GM21381 (cell line): ENCODE results near the gene DNAAF1.
A peak's percentile ranks its signal among the peaks of the same experiment; 100 is the strongest.

ENCODE experiments used
- ATAC-seq: cut with Tn5 transposase; IDR thresholded peaks from one replicate; pipeline ENCODE4 v1.9.1; 2021; ENCODE audit warnings: mild to moderate bottlenecking, moderate library complexity; ENCODE audit not compliant: unreplicated experiment

Gene DNAAF1

DNA sequence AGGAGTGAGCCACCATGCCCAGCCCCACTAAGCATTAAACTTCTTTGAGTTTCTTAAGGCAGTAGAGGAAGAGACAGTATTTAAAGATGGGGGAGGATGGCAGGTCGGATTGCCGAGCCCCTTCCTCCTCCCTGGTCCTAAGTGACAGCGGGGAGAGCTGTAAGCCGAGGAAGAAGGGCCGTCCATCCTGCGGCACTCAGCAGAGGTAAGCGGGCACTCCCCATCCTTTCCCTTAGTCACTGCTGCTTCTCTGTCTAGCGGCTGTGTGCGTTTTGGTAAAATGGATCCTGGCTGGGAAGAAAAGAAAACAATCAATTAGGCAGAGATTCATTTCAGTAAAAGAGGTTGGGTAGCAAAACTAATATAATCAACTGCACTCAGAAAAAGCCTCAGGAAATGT lies 13.9 kb downstream of the DNAAF1 start:
- no peak for ATAC-seq

DNA sequence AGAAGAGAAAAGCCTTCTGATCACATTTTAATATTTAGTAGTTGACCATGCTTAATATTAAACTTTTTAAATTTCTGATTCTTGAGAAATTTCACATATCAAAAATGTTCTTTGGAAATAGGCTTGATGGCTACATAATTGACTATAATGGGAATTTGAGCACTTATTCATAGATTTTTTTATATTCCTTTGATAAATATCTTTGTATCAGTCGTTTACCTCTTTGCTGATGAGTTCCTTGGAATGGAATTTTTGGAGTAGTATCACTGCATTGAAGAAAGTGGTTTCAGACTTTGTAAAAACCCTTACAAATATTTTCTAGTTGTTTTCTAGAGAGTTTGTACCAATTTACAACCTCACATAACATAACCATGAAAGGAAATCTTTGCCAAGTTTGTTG lies 14.7 kb downstream of the DNAAF1 start:
- ATAC-seq, result no peak

GRCh38 chr16:84161037-84161436 lies 15.9 kb downstream of the DNAAF1 start:
- no peak for ATAC-seq

- ATAC-seq, result no peak
These were observed 16.7 kb downstream of the DNAAF1 start for GRCh38 chr16:84161801-84162200.

- ATAC-seq, result no peak
These were observed 20.6 kb downstream of the DNAAF1 start for GRCh38 chr16:84165746-84166145.

DNA sequence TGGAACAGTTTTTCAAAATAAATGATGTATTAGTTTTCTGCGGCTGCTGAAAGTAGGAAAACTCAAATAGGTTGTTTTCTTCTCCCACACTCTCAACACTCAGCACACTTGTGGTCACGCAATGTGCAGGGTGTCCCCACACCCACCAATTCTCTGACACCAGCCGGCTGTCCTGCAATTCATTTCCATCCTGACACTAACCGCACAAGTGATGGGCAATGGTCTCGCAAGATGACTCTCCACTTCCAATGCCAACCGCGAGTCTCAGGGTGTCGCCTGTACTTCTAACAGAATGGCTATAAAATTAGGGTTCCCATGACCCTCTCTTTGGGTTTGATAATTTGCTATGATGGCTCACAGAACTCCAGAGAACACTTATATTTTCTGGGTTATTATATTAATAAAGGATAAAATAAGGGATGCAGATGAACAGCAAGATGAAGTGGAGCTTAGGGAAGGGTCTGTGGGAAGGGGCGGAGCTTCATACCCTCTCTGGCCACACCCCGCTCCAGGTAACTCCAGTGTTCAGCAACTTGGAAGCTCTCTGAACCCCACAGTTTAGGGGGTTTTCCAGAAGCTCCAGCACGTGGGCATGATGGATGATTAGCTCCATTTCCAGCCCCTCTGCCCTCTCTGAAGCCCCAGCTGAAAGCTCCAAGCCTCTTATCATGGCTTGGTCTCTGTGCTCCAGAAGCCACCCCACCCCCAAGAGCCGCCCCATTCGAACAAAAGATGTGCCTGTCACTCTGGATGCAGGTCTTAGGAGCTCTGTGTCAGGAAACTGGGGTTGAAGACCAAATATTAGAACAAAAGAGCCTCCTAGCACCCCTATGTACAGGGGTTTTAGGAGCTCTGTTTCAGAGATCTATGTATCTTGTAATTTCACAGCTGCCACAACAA lies 21.9 kb downstream of the DNAAF1 start:
- ATAC-seq, result no peak

DNA sequence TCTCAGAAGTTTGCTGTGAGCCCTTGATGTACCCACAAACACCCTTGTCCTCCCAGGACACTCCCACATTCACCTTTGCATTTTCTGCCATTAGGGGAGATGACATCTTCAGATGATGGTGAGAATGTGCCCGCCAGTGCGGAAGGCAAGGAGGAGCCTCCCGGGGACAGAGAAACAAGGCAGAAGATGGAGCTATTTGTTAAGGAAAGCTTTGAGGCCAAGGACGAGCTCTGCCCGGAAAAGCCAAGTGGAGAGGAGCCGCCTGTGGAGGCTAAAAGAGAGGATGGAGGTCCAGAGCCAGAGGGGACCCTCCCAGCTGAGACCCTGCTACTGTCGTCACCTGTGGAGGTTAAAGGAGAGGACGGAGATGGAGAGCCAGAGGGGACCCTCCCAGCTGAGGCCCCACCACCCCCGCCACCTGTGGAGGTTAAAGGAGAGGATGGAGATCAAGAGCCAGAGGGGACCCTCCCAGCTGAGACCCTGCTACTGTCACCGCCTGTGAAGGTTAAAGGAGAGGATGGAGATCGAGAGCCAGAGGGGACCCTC lies 24.7 kb downstream of the DNAAF1 start:
- no peak for ATAC-seq

DNA sequence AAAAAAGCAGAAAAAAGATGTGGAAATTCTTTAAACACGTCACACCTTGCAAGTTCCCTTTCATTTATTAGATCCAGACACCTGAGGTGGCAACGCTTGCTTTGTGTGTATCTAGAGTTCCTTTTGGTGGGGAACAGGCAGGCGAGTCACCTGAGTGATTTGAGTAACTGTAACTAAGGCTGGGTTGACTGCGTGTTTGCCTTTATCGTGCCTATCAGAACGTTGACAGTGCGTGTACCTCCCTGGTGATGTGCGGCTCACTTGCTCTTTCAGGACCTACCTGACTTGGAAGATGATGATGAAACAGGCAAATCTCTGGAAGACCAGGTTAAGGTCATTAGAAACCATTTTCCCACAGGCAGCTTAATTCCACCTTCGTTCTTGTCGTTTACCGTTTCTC lies 29.3 kb downstream of the DNAAF1 start:
- no peak for ATAC-seq

GRCh38 chr16:84175350-84176081 lies 30.4 kb downstream of the DNAAF1 start:
- peak; percentile 60 for ATAC-seq

DNA sequence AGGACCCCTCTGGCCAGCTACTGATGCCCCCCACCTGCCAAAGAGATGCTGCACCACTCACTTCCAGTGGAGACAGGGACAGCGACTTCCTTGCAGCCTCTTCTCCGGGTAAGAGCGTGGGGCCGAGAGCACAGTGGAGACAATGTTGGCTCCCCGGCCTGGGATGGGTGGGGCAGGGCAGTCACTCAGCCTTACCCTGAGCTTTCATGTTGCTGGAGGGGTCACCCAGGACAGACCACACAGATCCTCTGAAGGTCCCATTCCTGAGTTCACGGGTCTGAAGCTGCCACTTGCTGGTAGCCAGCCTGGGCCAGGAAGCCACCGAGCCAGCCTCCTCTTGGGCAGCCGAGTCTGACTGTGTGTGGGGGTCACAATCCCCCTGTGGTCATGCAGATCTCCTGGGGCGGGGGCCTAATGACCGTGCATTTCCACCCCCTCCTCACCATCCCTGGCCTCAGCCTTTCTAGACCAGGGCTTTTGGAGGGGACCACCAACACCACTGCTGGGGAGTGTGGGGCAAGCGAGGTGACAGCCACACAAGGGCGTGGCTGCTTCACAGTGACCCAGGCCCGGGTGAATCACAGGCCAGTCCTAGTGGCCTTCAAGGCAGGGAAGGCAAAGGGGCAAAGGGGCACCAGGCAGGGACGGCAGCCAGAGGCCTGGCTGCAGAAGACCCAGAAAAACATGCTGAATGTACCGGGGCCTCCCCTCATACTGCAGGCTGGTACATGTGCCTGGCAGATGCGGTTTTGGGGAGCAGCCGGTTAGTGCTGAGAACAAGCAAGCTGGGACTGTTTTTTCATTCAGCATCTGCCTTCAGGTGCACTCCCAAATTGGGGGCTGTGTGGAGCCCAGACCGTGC lies 31.3 kb downstream of the DNAAF1 start:
- ATAC-seq, result no peak

DNA sequence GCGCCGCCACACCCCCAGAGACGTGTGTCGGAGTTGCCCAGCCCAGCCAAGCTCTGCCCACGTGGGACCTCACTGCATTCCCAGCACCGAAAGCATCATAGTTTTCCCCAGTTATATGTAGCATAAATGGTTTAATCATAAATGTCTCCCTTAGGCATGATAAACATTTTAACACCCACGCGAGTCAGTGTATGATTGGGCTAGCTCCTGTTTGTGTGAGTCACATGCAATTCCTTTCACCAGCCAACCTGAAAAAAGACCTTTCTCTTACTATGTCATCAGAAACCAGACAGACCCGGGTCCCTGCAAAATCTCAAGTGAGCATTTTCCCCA lies 32.6 kb downstream of the DNAAF1 start:
- no peak for ATAC-seq

DNA sequence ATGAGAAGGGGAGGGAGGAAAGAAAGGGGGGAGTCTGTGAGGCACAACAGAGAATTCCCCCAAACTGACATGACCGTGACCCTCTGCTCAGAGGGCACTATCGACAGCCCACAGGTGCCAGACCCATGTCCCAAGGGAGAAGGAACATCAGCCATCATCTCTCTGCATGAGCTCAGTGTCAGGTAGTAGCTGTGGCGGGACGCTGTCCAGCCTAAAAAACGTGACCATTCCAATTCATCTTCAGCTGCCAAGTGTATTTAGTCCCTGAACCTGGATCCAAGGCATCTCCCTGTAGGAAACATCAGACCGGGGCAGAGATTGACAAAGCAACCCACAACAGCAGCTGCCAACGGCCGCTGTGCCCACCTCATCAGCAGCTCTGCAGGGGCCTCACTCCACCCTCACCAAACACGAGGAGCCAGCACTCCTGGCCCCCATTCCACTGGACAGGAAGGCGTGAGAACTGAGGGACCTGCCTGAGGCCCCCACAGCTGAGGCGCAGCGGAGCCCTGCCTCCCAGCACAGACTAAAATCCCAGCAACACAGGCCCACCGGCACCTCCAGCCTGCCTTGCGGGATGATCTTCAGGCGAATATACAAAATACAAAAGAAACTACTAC lies 33.1 kb downstream of the DNAAF1 start:
- no peak for ATAC-seq

GRCh38 chr16:84178892-84179611 lies 33.9 kb downstream of the DNAAF1 start:
- no peak for ATAC-seq

DNA sequence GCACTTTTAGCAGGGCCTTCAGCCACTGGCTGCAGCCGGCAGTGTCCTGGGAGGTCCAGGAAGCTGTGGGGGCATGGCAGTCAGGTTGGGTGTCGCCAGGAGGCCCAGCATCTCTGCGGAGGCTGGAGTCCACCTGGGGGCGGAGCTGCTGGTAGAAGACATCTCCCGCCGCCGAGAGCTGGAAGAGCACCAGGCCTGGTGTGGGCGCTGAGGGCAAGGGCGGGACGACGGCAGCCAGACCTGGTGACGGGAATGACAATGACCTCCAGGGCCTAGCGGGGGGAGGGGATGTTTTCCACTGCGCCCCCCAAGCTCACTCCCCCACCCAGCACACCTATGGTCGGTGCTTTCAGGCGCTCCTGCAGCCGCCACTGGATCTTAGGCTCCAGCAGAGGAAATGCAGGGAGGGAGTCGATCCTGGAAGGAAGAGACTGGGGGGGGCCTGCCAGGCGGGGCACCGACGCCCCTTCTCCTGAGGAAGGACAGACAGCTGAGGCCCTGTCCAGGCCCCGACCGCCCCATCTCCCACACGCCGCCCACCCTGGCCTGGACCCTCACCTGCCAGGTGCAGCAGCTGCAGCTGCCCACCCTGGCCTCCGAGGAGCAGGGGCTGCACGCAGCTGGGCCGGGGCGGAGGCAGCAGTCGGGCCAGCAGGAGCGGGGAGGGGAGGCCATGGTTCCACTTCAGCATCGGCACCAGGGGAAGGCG lies 34.7 kb downstream of the DNAAF1 start:
- ATAC-seq, result no peak

DNA sequence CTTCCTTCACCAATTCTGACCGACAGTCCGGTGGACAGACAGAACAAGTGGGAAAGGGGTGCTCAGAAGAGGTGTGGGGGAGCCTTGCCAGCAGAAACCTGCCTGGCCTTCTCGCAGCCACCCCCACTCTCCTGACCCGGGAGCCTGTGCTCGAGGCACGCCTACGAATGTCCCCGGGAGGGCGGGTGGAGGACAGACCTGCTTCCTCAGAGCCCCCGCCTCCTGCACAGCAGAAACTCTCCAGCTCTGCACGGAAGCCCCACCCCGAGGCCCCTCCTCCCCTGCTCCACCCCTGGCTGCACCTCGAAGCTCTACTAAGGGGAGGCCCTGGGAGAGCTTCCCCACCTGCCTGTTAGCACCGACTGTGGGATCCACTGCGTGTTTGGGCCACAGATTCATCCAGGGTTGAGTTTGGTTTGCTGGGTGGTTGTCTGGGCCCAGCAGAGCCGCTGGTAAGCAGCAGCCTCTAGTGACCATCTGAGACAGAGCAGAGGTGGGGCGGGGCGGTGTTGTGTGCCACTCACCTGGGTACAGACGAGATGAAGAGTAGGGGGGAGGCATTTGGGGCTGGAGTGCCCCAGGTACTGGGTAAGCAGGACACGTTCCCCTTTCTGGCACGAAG lies 35.5 kb downstream of the DNAAF1 start:
- no peak for ATAC-seq

DNA sequence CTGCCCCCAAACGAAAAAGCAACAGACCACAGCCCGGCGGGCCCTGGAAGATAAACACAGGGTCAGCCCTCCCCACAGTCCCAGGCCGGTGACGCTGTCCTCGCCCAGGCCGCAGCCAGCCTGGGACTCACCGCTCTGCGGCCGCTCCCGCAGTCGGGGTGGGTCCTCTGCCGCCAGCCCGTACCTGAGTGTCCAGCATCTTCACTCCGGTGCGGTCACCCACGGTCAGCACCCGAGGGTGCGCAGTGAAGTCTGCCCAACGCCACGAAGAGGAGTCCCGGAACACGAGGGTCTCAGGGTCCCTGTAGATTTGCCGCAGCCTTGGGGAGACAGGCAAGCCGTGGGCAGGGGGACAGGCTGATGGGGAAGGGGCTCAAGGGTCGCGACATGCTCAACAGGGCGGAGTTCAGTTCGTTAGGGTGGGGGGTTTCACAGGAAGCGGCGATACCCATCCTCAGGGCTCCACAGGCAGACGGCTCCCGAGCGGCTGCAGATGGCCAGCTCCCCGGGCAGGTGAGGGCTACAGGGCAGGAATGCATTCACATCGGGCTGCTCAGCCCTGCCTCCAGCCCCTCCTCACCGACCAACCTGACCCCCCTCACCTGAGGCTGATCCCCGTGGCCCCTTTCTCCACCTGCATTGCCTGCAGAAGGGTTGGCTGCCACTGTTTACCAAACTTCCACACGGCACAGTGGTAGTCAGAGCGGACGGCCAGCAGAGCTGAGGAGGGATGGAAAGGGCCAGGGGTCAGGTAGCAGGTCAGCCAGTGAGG lies 36.2 kb downstream of the DNAAF1 start:
- ATAC-seq, result no peak

DNA sequence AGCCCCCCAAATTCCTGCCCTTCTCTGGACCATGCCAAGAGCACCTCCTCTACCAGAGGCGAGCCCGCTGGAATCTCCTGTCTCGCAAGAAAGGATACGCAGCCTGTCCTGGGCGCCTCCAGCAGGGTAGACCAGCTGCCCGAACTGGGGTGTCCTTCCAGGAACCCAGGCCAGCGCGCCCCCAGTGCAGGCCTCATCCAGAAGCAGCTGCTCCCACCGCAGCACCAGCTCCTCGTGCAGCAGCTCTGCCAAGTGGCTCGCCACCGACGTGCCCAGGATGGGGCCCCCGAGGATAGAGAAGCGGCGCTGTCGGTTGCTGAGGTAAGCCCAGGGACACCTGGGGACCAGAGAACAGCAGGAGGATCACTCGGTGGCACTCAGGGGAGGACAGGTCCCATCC lies 37.0 kb downstream of the DNAAF1 start:
- ATAC-seq, result no peak
